Measurements from ENCODE around the gene SH2D3C. TPM values are rescaled to one million over a fixed set of nuclear protein-coding genes. Genes with fewer than 3 reads are reported as not detected.

Gene SH2D3C
- total and polyA plus RNA-seq, 10 of the 15 experiments (the other 5 are each of a cell fraction or from before 2014, with no cell fraction given), result 1.2 to 23.5 (median 16.2) TPM

DNA sequence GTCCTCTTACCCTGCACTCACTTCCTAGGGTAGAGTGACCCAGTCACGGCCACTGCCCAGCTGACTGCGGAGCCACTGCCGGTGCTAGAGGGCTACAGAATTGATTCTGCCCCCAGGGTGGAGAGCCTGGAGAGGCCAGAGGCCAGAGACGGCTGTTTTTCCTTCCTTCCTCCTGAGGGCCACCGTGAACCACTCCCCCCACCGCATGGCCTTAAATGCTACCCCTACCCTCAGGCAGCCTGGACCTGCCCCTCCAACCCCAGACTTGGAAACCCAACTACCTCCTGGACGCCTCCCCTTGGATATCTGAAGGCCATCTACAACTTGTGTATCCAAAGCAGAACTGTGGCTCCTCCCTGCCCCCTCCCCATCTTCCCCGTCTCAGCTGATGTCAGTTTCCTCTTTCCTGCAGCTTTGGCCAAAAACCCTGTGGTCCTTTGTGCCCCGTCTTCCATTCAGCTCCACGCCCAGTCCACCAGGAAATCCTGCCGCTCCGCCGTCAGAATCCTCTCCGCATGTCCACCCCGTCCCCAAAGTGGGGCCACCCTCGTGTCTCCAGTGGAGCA is 16.3 kb downstream of the SH2D3C start (continued):
- TF ChIP-seq, protein P1, sequence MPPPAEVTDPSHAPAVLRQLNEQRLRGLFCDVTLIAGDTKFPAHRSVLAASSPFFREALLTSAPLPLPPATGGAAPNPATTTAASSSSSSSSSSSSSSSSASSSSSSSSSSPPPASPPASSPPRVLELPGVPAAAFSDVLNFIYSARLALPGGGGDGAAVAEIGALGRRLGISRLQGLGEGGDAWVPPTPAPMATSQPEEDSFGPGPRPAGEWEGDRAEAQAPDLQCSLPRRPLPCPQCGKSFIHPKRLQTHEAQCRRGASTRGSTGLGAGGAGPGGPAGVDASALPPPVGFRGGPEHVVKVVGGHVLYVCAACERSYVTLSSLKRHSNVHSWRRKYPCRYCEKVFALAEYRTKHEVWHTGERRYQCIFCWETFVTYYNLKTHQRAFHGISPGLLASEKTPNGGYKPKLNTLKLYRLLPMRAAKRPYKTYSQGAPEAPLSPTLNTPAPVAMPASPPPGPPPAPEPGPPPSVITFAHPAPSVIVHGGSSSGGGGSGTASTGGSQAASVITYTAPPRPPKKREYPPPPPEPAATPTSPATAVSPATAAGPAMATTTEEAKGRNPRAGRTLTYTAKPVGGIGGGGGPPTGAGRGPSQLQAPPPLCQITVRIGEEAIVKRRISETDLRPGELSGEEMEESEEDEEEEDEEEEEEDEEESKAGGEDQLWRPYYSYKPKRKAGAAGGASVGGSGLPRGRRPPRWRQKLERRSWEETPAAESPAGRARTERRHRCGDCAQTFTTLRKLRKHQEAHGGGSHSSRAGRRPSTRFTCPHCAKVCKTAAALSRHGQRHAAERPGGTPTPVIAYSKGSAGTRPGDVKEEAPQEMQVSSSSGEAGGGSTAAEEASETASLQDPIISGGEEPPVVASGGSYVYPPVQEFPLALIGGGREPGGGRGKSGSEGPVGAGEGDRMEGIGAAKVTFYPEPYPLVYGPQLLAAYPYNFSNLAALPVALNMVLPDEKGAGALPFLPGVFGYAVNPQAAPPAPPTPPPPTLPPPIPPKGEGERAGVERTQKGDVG (CRISPR knock-in tag; IDR thresholded peaks at IDR 0.05), result no peak
- TF ChIP-seq IKZF1 (conservative IDR thresholded peaks at IDR 0.05), result no peak
- TF ChIP-seq NRF1 (conservative IDR thresholded peaks at IDR 0.05; ENCODE audit: low read depth, low read length), result no peak
- TF ChIP-seq FOXM1 (IDR thresholded peaks at IDR 0.05; ENCODE audit: low read depth, low read length), result no peak

DNA sequence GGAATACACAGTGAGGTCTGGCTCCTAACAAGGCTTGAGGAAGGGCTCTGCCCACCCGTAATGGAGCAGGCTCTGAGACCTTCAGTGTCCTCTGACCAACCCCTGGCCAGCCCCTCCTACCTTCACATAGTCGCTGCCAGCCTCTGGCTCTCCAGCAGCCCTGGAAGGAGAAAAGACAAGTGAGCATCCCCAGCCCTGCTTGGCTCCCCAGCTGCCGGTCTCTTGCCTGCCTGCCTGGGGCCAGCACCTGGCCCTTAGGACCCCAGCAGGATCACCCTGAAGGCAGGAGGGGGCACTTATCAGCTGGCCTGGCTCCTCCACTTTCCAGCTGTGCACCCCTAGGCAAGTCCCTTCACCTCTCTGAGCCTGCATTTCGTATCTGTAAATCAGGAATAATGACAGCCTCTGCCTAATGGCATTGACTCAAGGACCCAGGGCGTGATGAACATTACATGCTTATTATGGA is 16.9 kb downstream of the SH2D3C start:
- ATAC-seq (no peak), DNase-seq (ENCODE audit: low read depth, low spot score) (no peak), FAIRE-seq (no peak)
- ChIA-PET POLR2A (interaction anchor here (1.5 kb wide), 1 partner anchor 9 kb away, joined by 3 read pairs; no protein-coding TSS in a partner anchor), CTCF (interaction anchor here (1.2 to 1.3 kb wide), 2 partner anchors 10 to 108 kb away, joined by 4 read pairs; no protein-coding TSS in a partner anchor), RAD21 (ENCODE audit: unreplicated experiment) (no interaction called here), SMC1A (ENCODE audit: uncharacterized antibody, unreplicated experiment) (interaction anchor here (0.9 to 1.6 kb wide), 2 partner anchors 36 to 108 kb away, joined by 3 to 4 read pairs; no protein-coding TSS in a partner anchor)
- in situ Hi-C loops (cut with MboI), result no loop called here
- BruUV-seq (replicated peaks), result no TSS peak
- intact Hi-C loops (cut with micrococcal nuclease; ENCODE audit: unreplicated experiment), result no loop called here
- Histone ChIP-seq H3K4me3 (no peak overlapping the region), H3K4me2 (ENCODE audit: control insufficient read depth, insufficient read depth) (no peak overlapping the region), H3K4me1 (ENCODE audit: control insufficient read depth, insufficient read depth, low read length) (no peaks in the 10 kb centered on the region), H3K27me3 (replicated peaks in 1 of 2; ENCODE audit: control insufficient read depth in 2 of 2, insufficient read depth in 2 of 2, low read length in 1 of 2) (no peaks in the 10 kb centered on the region), H3K9ac (ENCODE audit: control insufficient read depth, insufficient read depth, low read length) (no peak overlapping the region), H4K20me1 (ENCODE audit: control insufficient read depth, insufficient read depth) (0 out of 2 replicates have a peak, but pooled peaks cover 2% of the 10 kb centered on the region), H3K36me3 (ENCODE audit: control insufficient read depth in 2 of 2, insufficient read depth in 2 of 2, low read length in 1 of 2) (peaks cover 1 to 12% of the 10 kb centered on the region in 2 experiments), H3K27ac (ENCODE audit: control insufficient read depth, insufficient read depth) (no peak overlapping the region), H3K79me2 (ENCODE audit: control insufficient read depth, insufficient read depth, low read length) (no peaks in the 10 kb centered on the region; the same call in 1 of the 2 replicates), H3K9me3 (replicated peaks; ENCODE audit: control insufficient read depth, insufficient read depth, low read length) (no peaks in the 10 kb centered on the region), H2AFZ (ENCODE audit: control insufficient read depth, low read depth, low read length) (no peak overlapping the region)
- WGBS (ENCODE audit: insufficient coverage, insufficient replicate concordance, low lambda C conversion rate, missing lambda C conversion rate), result 78% methylated on average over 5 of the region's 5 CpGs
- TF ChIP-seq EP300 (IDR thresholded peaks at IDR 0.05; ENCODE audit: borderline replicate concordance in 1 of 2, control insufficient read depth in 1 of 2, low read depth in 2 of 2, low read length in 2 of 2) (no peak), ASH2L (IDR thresholded peaks at IDR 0.05; ENCODE audit: borderline replicate concordance, low read depth) (no peak)

All from GM12878 (cell line).